Tibial nerve (tissue), 4 donors: ENCODE measurements around the gene CEP128. TPM values are rescaled to one million over a fixed set of nuclear protein-coding genes. Genes with fewer than 3 reads are reported as not detected.

Source experiments
- DNase-seq, 2 donors: peaks; one replicate each; pipeline ENCODE4 v3.0.0-alpha.2; 2019; ENCODE audit warnings: low spot score in 2 of 2
- H3K27ac ChIP-seq, 4 donors: fragments of 200-600 bp; sonication (generic) in 3 of 4; one replicate each; pipeline ENCODE4 v1.5.1; 2017 to 2019; ENCODE audit warnings: mild to moderate bottlenecking in 1 of 4
- H3K27me3 ChIP-seq, 2 donors: fragments of 200-600 bp; sonication (generic) in 1 of 2; one replicate each; pipeline versions ENCODE4 v1.5.1 to v1.6.0; 2017 to 2019
- H3K36me3 ChIP-seq, 3 donors: fragments of 200-600 bp; sonication (generic); one replicate each; pipeline ENCODE4 v1.5.1; 2018 to 2019
- H3K4me1 ChIP-seq, 4 donors: fragments of 200-600 bp; sonication (generic) in 3 of 4; one replicate each; pipeline ENCODE4 v1.5.1; 2017 to 2019
- H3K4me3 ChIP-seq, 4 donors: fragments of 200-600 bp; sonication (generic) in 3 of 4; one replicate each; pipeline ENCODE4 v1.5.1; 2017 to 2019; ENCODE audit warnings: mild to moderate bottlenecking in 1 of 4, moderate library complexity in 1 of 4
- H3K9me3 ChIP-seq, 4 donors: fragments of 200-600 bp; sonication (generic) in 3 of 4; one replicate each; pipeline ENCODE4 v1.5.1; 2017 to 2019
- CTCF ChIP-seq, 5 experiments: fragments of 200-600 bp in 3 of 5; fragments of 450-650 bp in 2 of 5; sonication (generic) in 3 of 5; IDR thresholded peaks; one replicate each; pipeline ENCODE4 v1.5.1; 2016 to 2019; ENCODE audit warnings: antibody characterized with exemption in 5 of 5, mild to moderate bottlenecking in 3 of 5, moderate library complexity in 2 of 5
- EP300 ChIP-seq, 2 donors: sonication (generic); formaldehyde crosslinking; IDR thresholded peaks; one replicate each; pipeline ENCODE4 v1.6.1; 2017; ENCODE audit warnings: antibody characterized with exemption in 2 of 2, mild to moderate bottlenecking in 1 of 2
- POLR2A ChIP-seq, 2 donors: fragments of 450-650 bp; IDR thresholded peaks; one replicate each; pipeline ENCODE4 v1.6.1; 2017; ENCODE audit warnings: antibody characterized with exemption in 2 of 2, mild to moderate bottlenecking in 2 of 2, moderate library complexity in 2 of 2
- WGBS, 2 donors: methylation state at CpG; one replicate each; pipeline ENCODE4 v1.1.5; 2018; 5-methylcytosine and 5-hydroxymethylcytosine counted together
- total RNA-seq, 4 donors: library from RNA; depleted of rRNA; stranded (reverse); fragments of >200 nt; gene quantifications; one replicate each; pipeline ENCODE4 v1.1.0, GENCODE V29; 2016

Gene CEP128
- total RNA-seq, 4 donors from 2014 or later: 7.3 to 13.9 (median 12.5) TPM

GRCh38 chr14:80560800-80561657 lies 380.5 kb downstream of the CEP128 start:
- DNase-seq: no peak
- TF ChIP-seq CTCF (IDR thresholded peaks at IDR 0.05): no peak
- TF ChIP-seq POLR2A (IDR thresholded peaks at IDR 0.05): no peak
- no peak for TF ChIP-seq EP300 (IDR thresholded peaks at IDR 0.05)
- no peaks in the 10 kb centered on the region for H3K9me3 ChIP-seq
- no peaks in the 10 kb centered on the region for H3K36me3 ChIP-seq
- no peaks in the 10 kb centered on the region for H3K4me1 ChIP-seq
- H3K4me3 ChIP-seq: no peak overlapping the region
- WGBS, 2 donors: 86 to 88% methylated on average over 5 of the region's 5 CpGs
- no peak overlapping the region for H3K27ac ChIP-seq
- H3K27me3 ChIP-seq: no peaks in the 10 kb centered on the region

- TF ChIP-seq CTCF (IDR thresholded peaks at IDR 0.05) (no peak), POLR2A (IDR thresholded peaks at IDR 0.05) (no peak), EP300 (IDR thresholded peaks at IDR 0.05) (no peak)
- no peak overlapping the region for H3K4me3 ChIP-seq
Observed at GRCh38 chr14:80554139-80554538, 387.4 kb downstream of the CEP128 start.

GRCh38 chr14:80549141-80549540 lies 392.4 kb downstream of the CEP128 start:
- DNase-seq: no peak
- no peaks in the 10 kb centered on the region for H3K27me3 ChIP-seq
- H3K36me3 ChIP-seq: no peaks in the 10 kb centered on the region
- no peaks in the 10 kb centered on the region for H3K4me1 ChIP-seq
- 70 to 86% methylated on average over 6 of the region's 6 CpGs for WGBS, 2 donors
- H3K27ac ChIP-seq: no peak overlapping the region
- H3K4me3 ChIP-seq: no peak overlapping the region
- TF ChIP-seq POLR2A (IDR thresholded peaks at IDR 0.05) (no peak), CTCF (IDR thresholded peaks at IDR 0.05) (no peak), EP300 (IDR thresholded peaks at IDR 0.05) (no peak)
- H3K9me3 ChIP-seq: no peaks in the 10 kb centered on the region

More at GRCh38 chr14:80554139-80554538, 387.4 kb downstream of the CEP128 start:
- Histone ChIP-seq H3K36me3 (no peaks in the 10 kb centered on the region), H3K27me3 (no peaks in the 10 kb centered on the region), H3K4me1 (no peaks in the 10 kb centered on the region), H3K9me3 (no peaks in the 10 kb centered on the region), H3K27ac (no peak overlapping the region)
- 88 to 89% methylated on average over 2 of the region's 2 CpGs for WGBS, 2 donors
- DNase-seq: no peak

- H3K27me3 ChIP-seq: no peaks in the 10 kb centered on the region
- no peaks in the 10 kb centered on the region for H3K36me3 ChIP-seq
- H3K4me3 ChIP-seq: no peak overlapping the region
- H3K4me1 ChIP-seq: no peaks in the 10 kb centered on the region
- H3K27ac ChIP-seq: no peak overlapping the region
- WGBS, 2 donors: 86 to 93% methylated on average over 4 of the region's 4 CpGs
- no peak for DNase-seq
- no peaks in the 10 kb centered on the region for H3K9me3 ChIP-seq
- TF ChIP-seq EP300 (IDR thresholded peaks at IDR 0.05) (no peak), CTCF (IDR thresholded peaks at IDR 0.05) (no peak), POLR2A (IDR thresholded peaks at IDR 0.05) (no peak)
Observed at GRCh38 chr14:80545935-80546854, 395.3 kb downstream of the CEP128 start.
